HepG2 (cell line): ENCODE results near the gene PSKH1. TPM values are rescaled to one million over a fixed set of nuclear protein-coding genes. Genes with fewer than 3 reads are reported as not detected.
A peak's percentile ranks its signal among the peaks of the same experiment; 100 is the strongest.

Source experiments
- AKAP8 ChIP-seq: sonication (generic); formaldehyde crosslinking; IDR thresholded peaks from 2 replicates; pipeline ENCODE4 v1.5.1; 2020; ENCODE audit warnings: mild to moderate bottlenecking, missing genetic modification reagents
- ATF7-NPFF ChIP-seq: sonication (generic); formaldehyde crosslinking; IDR thresholded peaks from 2 replicates; pipeline ENCODE4 v1.8.1; 2023; ENCODE audit warnings: mild to moderate bottlenecking, low read depth, missing genetic modification reagents, moderate library complexity
- FIP1L1 ChIP-seq: fragments of 200-400 bp; formaldehyde crosslinking; IDR thresholded peaks from 2 replicates; pipeline ENCODE4 v1.6.1; 2018; ENCODE audit warnings: low read depth, mild to moderate bottlenecking, low read length, moderate library complexity, borderline replicate concordance; ENCODE audit not compliant: insufficient read depth
- FOXA1 ChIP-seq, 2 experiments: fragments of 450-650 bp in 1 of 2; sonication (generic) in 1 of 2; formaldehyde crosslinking in 1 of 2; IDR thresholded peaks; 2 replicates each; pipeline versions ENCODE4 v1.4.0 to v1.6.1; 2016 to 2020; ENCODE audit warnings: missing genetic modification reagents in 1 of 2
- FOXA3 ChIP-seq: IDR thresholded peaks from 2 replicates; pipeline ENCODE4 v1.6.1; 2016; ENCODE audit warnings: missing genetic modification reagents, missing compliant biosample characterization
- GFI1 ChIP-seq: sonication (generic); formaldehyde crosslinking; IDR thresholded peaks from 2 replicates; pipeline ENCODE4 v1.5.0; 2020; ENCODE audit warnings: missing genetic modification reagents, mild to moderate bottlenecking, borderline replicate concordance
- GTF3A ChIP-seq: sonication (generic); formaldehyde crosslinking; conservative IDR thresholded peaks from 2 replicates; pipeline ENCODE4 v1.4.0; 2020; ENCODE audit warnings: mild to moderate bottlenecking, missing genetic modification reagents
- HDAC1 ChIP-seq: sonication (generic); formaldehyde crosslinking; IDR thresholded peaks from 2 replicates; pipeline ENCODE4 v1.5.1; 2020; ENCODE audit warnings: mild to moderate bottlenecking, missing genetic modification reagents
- KAT8 ChIP-seq: IDR thresholded peaks from 2 replicates; pipeline ENCODE4 v1.6.1; 2016; ENCODE audit warnings: missing genetic modification reagents, missing compliant biosample characterization
- MBNL3 ChIP-seq: fragments of 250-450 bp; sonication (Bioruptor Pico); conservative IDR thresholded peaks from 2 replicates; pipeline ENCODE4 v1.8.0; 2022; ENCODE audit warnings: mild to moderate bottlenecking, inconsistent platforms
- MIER3 ChIP-seq: IDR thresholded peaks from 2 replicates; pipeline ENCODE4 v1.6.1; 2016; ENCODE audit warnings: missing compliant biosample characterization, borderline replicate concordance
- MLX ChIP-seq: IDR thresholded peaks from 2 replicates; pipeline ENCODE4 v1.6.1; 2016
- PATZ1 ChIP-seq: sonication (generic); formaldehyde crosslinking; IDR thresholded peaks from 2 replicates; pipeline ENCODE4 v1.4.0; 2020; ENCODE audit warnings: missing genetic modification reagents
- RXRB ChIP-seq: IDR thresholded peaks from 2 replicates; pipeline ENCODE4 v1.6.1; 2016; ENCODE audit warnings: borderline replicate concordance, missing genetic modification reagents, missing compliant biosample characterization
- SMAD3 ChIP-seq: sonication (generic); formaldehyde crosslinking; IDR thresholded peaks from 2 replicates; pipeline ENCODE4 v1.4.0; 2020; ENCODE audit warnings: missing genetic modification reagents
- SPEN ChIP-seq: sonication (generic); formaldehyde crosslinking; IDR thresholded peaks from 2 replicates; pipeline ENCODE4 v1.5.1; 2020; ENCODE audit warnings: low read depth, mild to moderate bottlenecking, missing genetic modification reagents
- TBP ChIP-seq: sonication (generic); formaldehyde crosslinking; IDR thresholded peaks from 2 replicates; pipeline ENCODE4 v1.5.0; 2020; ENCODE audit warnings: missing genetic modification reagents
- YEATS2 ChIP-seq: sonication (generic); formaldehyde crosslinking; IDR thresholded peaks from 2 replicates; pipeline ENCODE4 v1.4.0; 2020; ENCODE audit warnings: missing genetic modification reagents, borderline replicate concordance
- ZNF282 ChIP-seq: fragments of 450-650 bp; IDR thresholded peaks from 2 replicates; pipeline ENCODE4 v1.6.1; 2018; ENCODE audit not compliant: partially characterized antibody
- ZNF564 ChIP-seq: sonication (generic); formaldehyde crosslinking; IDR thresholded peaks from 2 replicates; pipeline ENCODE4 v1.8.1; 2023; ENCODE audit warnings: mild to moderate bottlenecking, missing genetic modification reagents
- polyA plus RNA-seq, 8 experiments: library from polyadenylated mRNA; depleted of rRNA in 3 of 8; stranded (reverse) in 7 of 8; unstranded in 1 of 8; fragments of >200 nt; fragmentation: Illumina TruSeq in 4 of 8; extraction: Trizol in 4 of 8; gene quantifications; 2 replicates each; pipeline versions ENCODE4 v1.2.1 to v1.2.3, GENCODE V29; 2011 to 2016; ENCODE audit warnings: low read depth in 4 of 8, missing spikeins in 1 of 8, mixed read lengths in 1 of 8; ENCODE audit not compliant: insufficient read depth in 1 of 8
- total RNA-seq, 5 experiments: library from RNA; depleted of rRNA; stranded (reverse); fragments of >200 nt; fragmentation: Illumina TruSeq; extraction: Trizol; gene quantifications; 2 replicates each; pipeline ENCODE4 v1.2.3, GENCODE V29; 2016; ENCODE audit warnings: low read depth in 1 of 5
- TF ChIP-seq, protein P1 (sequence below): sonication (generic); formaldehyde crosslinking; IDR thresholded peaks from 2 replicates; pipeline ENCODE4 v1.9.0; 2021; ENCODE audit warnings: missing genetic modification reagents, mild to moderate bottlenecking, borderline replicate concordance
- TF ChIP-seq, protein P2 (sequence below): sonication (generic); formaldehyde crosslinking; IDR thresholded peaks from 2 replicates; pipeline ENCODE4 v1.9.0; 2022; ENCODE audit warnings: missing genetic modification reagents, mild to moderate bottlenecking, borderline replicate concordance
- TF ChIP-seq, protein P3 (sequence below): sonication (generic); formaldehyde crosslinking; IDR thresholded peaks from 2 replicates; pipeline ENCODE4 v1.5.1; 2020; ENCODE audit warnings: mild to moderate bottlenecking, moderate library complexity, missing genetic modification reagents

Gene PSKH1
- total and polyA plus RNA-seq, 2 of the 13 experiments (the other 11 are each of a cell fraction or from before 2014, with no cell fraction given) = 8.4 to 19.1 TPM

DNA sequence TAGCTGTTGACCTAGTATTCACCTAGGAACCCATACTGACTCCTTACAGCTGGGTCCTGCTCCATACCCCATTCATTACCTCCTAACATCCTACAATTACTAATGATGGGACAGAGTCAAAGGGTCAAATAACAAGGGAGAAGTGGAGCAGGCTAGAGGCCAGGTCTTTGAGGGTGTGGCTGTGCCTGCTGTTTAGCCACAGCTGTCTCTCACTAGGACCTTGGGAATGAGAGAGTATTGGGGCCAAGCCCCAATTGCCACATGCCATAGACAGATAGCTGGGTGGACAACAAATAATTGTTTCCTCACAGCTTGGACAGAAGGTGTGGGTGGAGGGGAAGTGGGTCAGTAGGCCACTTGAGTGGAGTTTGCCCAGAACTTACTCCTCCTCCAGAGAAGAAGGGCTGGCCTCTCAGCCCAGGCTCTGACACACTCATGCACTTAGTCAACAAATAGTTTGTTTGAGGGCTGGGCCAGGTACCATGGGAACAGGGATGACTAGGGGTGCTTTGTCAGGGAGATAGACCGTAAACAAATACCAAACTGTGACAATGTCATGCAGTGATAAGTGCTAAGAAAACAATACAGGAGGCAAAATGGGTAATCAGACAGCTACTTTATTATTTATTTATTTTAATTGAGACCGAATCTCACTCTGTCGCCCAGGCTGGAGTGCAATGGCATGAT lies 35.4 kb upstream of the PSKH1 start (continued):
- TF ChIP-seq GTF3A (no peak), AKAP8 (peak; percentile 76; the same call in 1 of the 2 replicates), TBP (CRISPR knock-in tag) (no peak), FOXA3 (CRISPR knock-in tag) (peak; percentile 77), KAT8 (CRISPR knock-in tag) (0 out of 2 replicates have a peak, but pooled peaks have one; percentile 26), HDAC1 (CRISPR knock-in tag) (peak; percentile 70), ATF7-NPFF (CRISPR knock-in tag) (no peak), MLX (CRISPR knock-in tag) (peak; percentile 47; the same call in 1 of the 2 replicates), PATZ1 (CRISPR knock-in tag) (peak; percentile 57), FIP1L1 (0 out of 2 replicates have a peak, but pooled peaks have one; percentile 39), GFI1 (no peak), SMAD3 (CRISPR knock-in tag) (peak; percentile 66; the same call in 1 of the 2 replicates), MIER3 (CRISPR knock-in tag) (peak; percentile 89; the same call in 1 of the 2 replicates), ZNF282 (no peak), MBNL3 (CRISPR knock-in tag) (no peak), FOXA1 (IDR thresholded peaks at IDR 0.05) (no peak), FOXA1 (CRISPR knock-in tag; IDR thresholded peaks at IDR 0.05) (0 out of 2 replicates have a peak, but pooled peaks have one; percentile 42), ZNF564 (no peak), YEATS2 (CRISPR knock-in tag) (no peak), SPEN (peak; percentile 68; the same call in 1 of the 2 replicates), RXRB (CRISPR knock-in tag) (peak; percentile 77)
- TF ChIP-seq, protein P1, sequence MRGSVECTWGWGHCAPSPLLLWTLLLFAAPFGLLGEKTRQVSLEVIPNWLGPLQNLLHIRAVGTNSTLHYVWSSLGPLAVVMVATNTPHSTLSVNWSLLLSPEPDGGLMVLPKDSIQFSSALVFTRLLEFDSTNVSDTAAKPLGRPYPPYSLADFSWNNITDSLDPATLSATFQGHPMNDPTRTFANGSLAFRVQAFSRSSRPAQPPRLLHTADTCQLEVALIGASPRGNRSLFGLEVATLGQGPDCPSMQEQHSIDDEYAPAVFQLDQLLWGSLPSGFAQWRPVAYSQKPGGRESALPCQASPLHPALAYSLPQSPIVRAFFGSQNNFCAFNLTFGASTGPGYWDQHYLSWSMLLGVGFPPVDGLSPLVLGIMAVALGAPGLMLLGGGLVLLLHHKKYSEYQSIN (CRISPR knock-in tag) = no peak
- TF ChIP-seq, protein P2, sequence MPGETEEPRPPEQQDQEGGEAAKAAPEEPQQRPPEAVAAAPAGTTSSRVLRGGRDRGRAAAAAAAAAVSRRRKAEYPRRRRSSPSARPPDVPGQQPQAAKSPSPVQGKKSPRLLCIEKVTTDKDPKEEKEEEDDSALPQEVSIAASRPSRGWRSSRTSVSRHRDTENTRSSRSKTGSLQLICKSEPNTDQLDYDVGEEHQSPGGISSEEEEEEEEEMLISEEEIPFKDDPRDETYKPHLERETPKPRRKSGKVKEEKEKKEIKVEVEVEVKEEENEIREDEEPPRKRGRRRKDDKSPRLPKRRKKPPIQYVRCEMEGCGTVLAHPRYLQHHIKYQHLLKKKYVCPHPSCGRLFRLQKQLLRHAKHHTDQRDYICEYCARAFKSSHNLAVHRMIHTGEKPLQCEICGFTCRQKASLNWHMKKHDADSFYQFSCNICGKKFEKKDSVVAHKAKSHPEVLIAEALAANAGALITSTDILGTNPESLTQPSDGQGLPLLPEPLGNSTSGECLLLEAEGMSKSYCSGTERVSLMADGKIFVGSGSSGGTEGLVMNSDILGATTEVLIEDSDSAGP (CRISPR knock-in tag) = peak; percentile 25; the same call in 1 of the 2 replicates
- TF ChIP-seq, protein P3, sequence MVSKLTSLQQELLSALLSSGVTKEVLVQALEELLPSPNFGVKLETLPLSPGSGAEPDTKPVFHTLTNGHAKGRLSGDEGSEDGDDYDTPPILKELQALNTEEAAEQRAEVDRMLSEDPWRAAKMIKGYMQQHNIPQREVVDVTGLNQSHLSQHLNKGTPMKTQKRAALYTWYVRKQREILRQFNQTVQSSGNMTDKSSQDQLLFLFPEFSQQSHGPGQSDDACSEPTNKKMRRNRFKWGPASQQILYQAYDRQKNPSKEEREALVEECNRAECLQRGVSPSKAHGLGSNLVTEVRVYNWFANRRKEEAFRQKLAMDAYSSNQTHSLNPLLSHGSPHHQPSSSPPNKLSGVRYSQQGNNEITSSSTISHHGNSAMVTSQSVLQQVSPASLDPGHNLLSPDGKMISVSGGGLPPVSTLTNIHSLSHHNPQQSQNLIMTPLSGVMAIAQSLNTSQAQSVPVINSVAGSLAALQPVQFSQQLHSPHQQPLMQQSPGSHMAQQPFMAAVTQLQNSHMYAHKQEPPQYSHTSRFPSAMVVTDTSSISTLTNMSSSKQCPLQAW (CRISPR knock-in tag) = 0 out of 2 replicates have a peak, but pooled peaks have one; percentile 44
